Hematopoietic multipotent progenitor cell treated with erythropoietin and hydrocortisone succinate and interleukin-3 and kit ligand, for 8 days (in vitro differentiated cells): ENCODE results near the gene BAIAP2L1.
"Not testable (repeated sequence)": the region's sequence is repeated elsewhere in the genome, so short reads cannot be mapped to it uniquely, and the experiment has no call there.

Experiments
- DNase-seq: peaks from one replicate; pipeline ENCODE4 v3.0.0-alpha.2; 2015

BAIAP2L1 gene

GRCh38 chr7:98398567-98399372, 2.1 kb downstream of the BAIAP2L1 start:
- DNase-seq, result no peak

- DNase-seq, result no peak
Observed at GRCh38 chr7:98396768-98397167, 4.1 kb downstream of the BAIAP2L1 start.

- DNase-seq, result no peak
Observed at GRCh38 chr7:98395951-98396350, 4.9 kb downstream of the BAIAP2L1 start.

- DNase-seq, result no peak
Observed at GRCh38 chr7:98395481-98395880, 5.4 kb downstream of the BAIAP2L1 start.

GRCh38 chr7:98394377-98394836, 6.5 kb downstream of the BAIAP2L1 start:
- DNase-seq, result no peak

- DNase-seq, result no peak
Observed at GRCh38 chr7:98387544-98388226, 13.2 kb downstream of the BAIAP2L1 start.

GRCh38 chr7:98387131-98387530, 13.8 kb downstream of the BAIAP2L1 start:
- no peak for DNase-seq

GRCh38 chr7:98385532-98385931, 15.4 kb downstream of the BAIAP2L1 start:
- not testable (repeated sequence) for DNase-seq

GRCh38 chr7:98378210-98378819, 22.6 kb downstream of the BAIAP2L1 start:
- DNase-seq, result no peak

GRCh38 chr7:98376711-98377110, 24.2 kb downstream of the BAIAP2L1 start:
- DNase-seq, result no peak

GRCh38 chr7:98375664-98376063, 25.2 kb downstream of the BAIAP2L1 start:
- no peak for DNase-seq

GRCh38 chr7:98374285-98374680, 26.6 kb downstream of the BAIAP2L1 start:
- no peak for DNase-seq

- no peak for DNase-seq
Observed at GRCh38 chr7:98372993-98373392, 27.9 kb downstream of the BAIAP2L1 start.

GRCh38 chr7:98369726-98370125, 31.2 kb downstream of the BAIAP2L1 start:
- DNase-seq, result no peak

- DNase-seq, result no peak
Observed at GRCh38 chr7:98368716-98369115, 32.2 kb downstream of the BAIAP2L1 start.

GRCh38 chr7:98366562-98366938, 34.3 kb downstream of the BAIAP2L1 start:
- no peak for DNase-seq

GRCh38 chr7:98365863-98366561, 34.9 kb downstream of the BAIAP2L1 start:
- no peak for DNase-seq

- DNase-seq, result no peak
Observed at GRCh38 chr7:98364220-98364619, 36.7 kb downstream of the BAIAP2L1 start.

GRCh38 chr7:98362517-98362916, 38.4 kb downstream of the BAIAP2L1 start:
- DNase-seq, result no peak

GRCh38 chr7:98360221-98361130, 40.4 kb downstream of the BAIAP2L1 start:
- peak; percentile 51 for DNase-seq

- DNase-seq, result no peak
Observed at GRCh38 chr7:98359395-98359794, 41.5 kb downstream of the BAIAP2L1 start.

GRCh38 chr7:98358706-98359105, 42.2 kb downstream of the BAIAP2L1 start:
- DNase-seq, result no peak
